Glutamatergic neuron (in vitro differentiated cells): ENCODE data around the gene SLAMF7. TPM values are rescaled to one million over a fixed set of nuclear protein-coding genes. Genes with fewer than 3 reads are reported as not detected.

Experiments used
- DNase-seq: peaks from one replicate; pipeline ENCODE4 v3.0.0; 2022
- H3K27ac Mint-ChIP-seq: one replicate; pipeline ENCODE4 v1.8.0; 2020; ENCODE audit warnings: mild to moderate bottlenecking, mixed read lengths, inconsistent platforms; ENCODE audit not compliant: unreplicated experiment
- H3K27me3 Mint-ChIP-seq: one replicate; pipeline ENCODE4 v1.8.0; 2020; ENCODE audit warnings: mild to moderate bottlenecking, moderate library complexity, mixed read lengths, inconsistent platforms; ENCODE audit not compliant: unreplicated experiment
- H3K36me3 Mint-ChIP-seq: one replicate; pipeline ENCODE4 v1.8.0; 2020; ENCODE audit warnings: mild to moderate bottlenecking, mixed read lengths, inconsistent platforms; ENCODE audit not compliant: unreplicated experiment
- H3K4me1 Mint-ChIP-seq: one replicate; pipeline ENCODE4 v1.8.0; 2020; ENCODE audit warnings: mild to moderate bottlenecking, low read depth, mixed read lengths, inconsistent platforms; ENCODE audit not compliant: unreplicated experiment
- H3K4me3 Mint-ChIP-seq: one replicate; pipeline ENCODE4 v1.8.0; 2020; ENCODE audit warnings: mild to moderate bottlenecking, mixed read lengths, inconsistent platforms; ENCODE audit not compliant: unreplicated experiment
- H3K9me3 Mint-ChIP-seq: one replicate; pipeline ENCODE4 v1.8.0; 2020; ENCODE audit warnings: mild to moderate bottlenecking, moderate library complexity, mixed read lengths, inconsistent platforms; ENCODE audit not compliant: unreplicated experiment
- total RNA-seq: library from RNA; stranded (reverse); fragmentation: NEBNext Ultra II Directional; extraction: Animal tissue kit (Norgen Biotek cat#: 25700); gene quantifications from one replicate; pipeline ENCODE4 v1.2.1, GENCODE V29; 2021; ENCODE audit not compliant: unreplicated experiment
- TF ChIP-seq, protein P1 (sequence below): fragments of 200-600 bp; sonication (generic); IDR thresholded peaks from one replicate; pipeline ENCODE4 v1.5.0; 2021; ENCODE audit not compliant: partially characterized antibody, unreplicated experiment

Gene SLAMF7
- total RNA-seq, 1 donor from 2014 or later: not detected

DNA sequence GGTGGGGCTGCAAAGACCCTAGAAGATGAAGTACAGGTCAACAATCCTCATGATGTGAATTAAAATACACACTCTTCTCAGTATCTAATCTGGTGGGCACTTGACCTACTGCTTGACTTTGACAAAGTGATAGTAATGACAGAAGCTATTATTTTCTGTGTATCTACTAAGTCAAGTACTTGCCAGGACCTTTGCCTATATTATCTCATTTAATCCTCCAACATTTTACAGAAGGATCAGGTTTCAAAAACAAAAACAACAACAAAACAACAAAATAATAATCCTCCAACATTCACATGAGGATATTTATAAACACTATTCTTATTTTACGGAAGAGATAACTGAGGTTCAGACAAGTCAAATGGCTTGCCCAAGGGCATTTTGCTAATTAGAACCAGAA, 23.0 kb upstream of the SLAMF7 start:
- no peak overlapping the region for H3K4me3 Mint-ChIP-seq
- no peaks in the 10 kb centered on the region for H3K4me1 Mint-ChIP-seq
- H3K27ac Mint-ChIP-seq: no peak overlapping the region
- no peaks in the 10 kb centered on the region for H3K9me3 Mint-ChIP-seq
- DNase-seq: no peak
- TF ChIP-seq, protein P1, sequence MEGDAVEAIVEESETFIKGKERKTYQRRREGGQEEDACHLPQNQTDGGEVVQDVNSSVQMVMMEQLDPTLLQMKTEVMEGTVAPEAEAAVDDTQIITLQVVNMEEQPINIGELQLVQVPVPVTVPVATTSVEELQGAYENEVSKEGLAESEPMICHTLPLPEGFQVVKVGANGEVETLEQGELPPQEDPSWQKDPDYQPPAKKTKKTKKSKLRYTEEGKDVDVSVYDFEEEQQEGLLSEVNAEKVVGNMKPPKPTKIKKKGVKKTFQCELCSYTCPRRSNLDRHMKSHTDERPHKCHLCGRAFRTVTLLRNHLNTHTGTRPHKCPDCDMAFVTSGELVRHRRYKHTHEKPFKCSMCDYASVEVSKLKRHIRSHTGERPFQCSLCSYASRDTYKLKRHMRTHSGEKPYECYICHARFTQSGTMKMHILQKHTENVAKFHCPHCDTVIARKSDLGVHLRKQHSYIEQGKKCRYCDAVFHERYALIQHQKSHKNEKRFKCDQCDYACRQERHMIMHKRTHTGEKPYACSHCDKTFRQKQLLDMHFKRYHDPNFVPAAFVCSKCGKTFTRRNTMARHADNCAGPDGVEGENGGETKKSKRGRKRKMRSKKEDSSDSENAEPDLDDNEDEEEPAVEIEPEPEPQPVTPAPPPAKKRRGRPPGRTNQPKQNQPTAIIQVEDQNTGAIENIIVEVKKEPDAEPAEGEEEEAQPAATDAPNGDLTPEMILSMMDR: no peak
- no peaks in the 10 kb centered on the region for H3K36me3 Mint-ChIP-seq
- H3K27me3 Mint-ChIP-seq: no peaks in the 10 kb centered on the region

DNA sequence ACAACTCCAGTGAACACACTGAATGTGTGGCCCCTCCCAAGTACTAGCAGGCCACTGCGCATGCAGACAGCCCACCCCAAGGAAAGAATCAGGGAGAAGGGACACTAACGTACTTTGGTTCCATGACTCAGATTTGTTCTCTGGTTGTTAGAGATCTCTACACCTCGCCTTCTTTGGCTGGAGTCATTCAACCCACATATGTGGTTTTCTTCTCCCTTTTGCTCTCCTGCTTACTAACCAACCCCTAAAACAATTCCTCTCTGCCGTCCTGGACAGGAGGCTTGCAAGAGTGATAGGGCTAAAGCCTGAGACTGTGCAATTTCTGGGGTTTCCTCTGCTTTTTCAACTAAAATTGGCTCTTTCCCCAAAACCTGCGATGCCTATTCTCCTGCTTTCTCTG, 21.7 kb upstream of the SLAMF7 start:
- no peak overlapping the region for H3K27ac Mint-ChIP-seq
- H3K9me3 Mint-ChIP-seq: no peaks in the 10 kb centered on the region
- no peaks in the 10 kb centered on the region for H3K4me1 Mint-ChIP-seq
- no peaks in the 10 kb centered on the region for H3K27me3 Mint-ChIP-seq
- H3K4me3 Mint-ChIP-seq: no peak overlapping the region
- TF ChIP-seq, protein P1: no peak
- H3K36me3 Mint-ChIP-seq: no peaks in the 10 kb centered on the region
- no peak for DNase-seq

DNA sequence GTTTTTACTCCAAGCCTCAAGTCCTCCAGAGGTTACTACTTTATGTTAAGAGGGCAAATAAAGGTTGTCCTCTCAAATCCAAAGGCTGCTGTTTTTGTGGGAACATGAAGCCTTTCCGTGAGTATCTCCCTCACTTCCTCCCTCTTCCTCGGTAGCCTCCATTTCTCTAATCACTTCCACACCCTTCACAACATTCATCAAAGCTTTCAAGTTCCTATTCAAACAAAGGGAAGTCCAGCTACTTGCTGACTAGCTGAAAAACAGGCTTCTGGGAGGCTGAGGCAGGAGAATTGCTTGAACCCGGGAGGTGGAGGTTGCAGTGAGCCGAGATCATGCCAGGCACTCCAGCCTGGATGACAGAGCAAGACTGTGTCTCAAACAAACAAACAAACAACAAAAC, 20.8 kb upstream of the SLAMF7 start:
- no peak overlapping the region for H3K4me3 Mint-ChIP-seq
- H3K27me3 Mint-ChIP-seq: no peaks in the 10 kb centered on the region
- TF ChIP-seq, protein P1: no peak
- peaks cover 1% of the 10 kb centered on the region for H3K9me3 Mint-ChIP-seq
- H3K36me3 Mint-ChIP-seq: no peaks in the 10 kb centered on the region
- no peak overlapping the region for H3K27ac Mint-ChIP-seq
- no peak for DNase-seq
- H3K4me1 Mint-ChIP-seq: no peaks in the 10 kb centered on the region

DNA sequence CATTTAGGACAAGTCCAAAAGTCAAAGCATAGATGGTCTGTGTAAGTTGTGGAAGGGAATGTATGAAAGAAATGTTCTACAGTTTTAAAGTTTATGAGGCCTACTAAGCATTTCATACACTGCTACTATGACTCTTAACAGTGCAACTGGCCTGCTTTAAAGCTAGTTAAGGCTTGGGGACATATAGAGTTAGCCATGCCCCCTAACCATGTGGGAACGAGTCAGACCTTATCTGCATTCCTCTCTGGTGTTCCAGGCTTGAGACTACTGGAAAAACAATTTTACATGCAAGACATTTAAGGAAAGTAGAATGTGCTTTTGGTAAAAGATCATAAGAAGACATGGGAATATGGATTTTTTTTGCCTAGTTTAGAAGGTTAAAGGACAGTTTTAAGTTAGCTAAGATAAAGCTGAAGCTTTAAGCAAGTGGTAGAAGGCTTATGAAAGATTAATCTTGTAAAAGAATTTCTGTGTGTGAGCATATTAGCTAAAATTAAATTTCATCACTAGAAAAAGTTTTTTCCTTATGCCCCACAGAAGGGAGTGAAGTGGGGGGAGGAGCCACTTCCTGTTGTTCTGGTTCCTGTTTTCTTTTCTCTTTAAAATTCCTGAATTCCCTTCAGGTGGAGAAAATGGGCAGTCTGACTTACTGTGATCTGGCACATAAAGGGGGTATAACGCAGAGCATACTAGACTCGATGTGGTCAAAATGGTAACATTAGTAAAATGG, 18.5 kb upstream of the SLAMF7 start:
- no peak overlapping the region for H3K4me3 Mint-ChIP-seq
- H3K27ac Mint-ChIP-seq: no peak overlapping the region
- no peak for DNase-seq
- TF ChIP-seq, protein P1: no peak
- H3K9me3 Mint-ChIP-seq: peaks cover 1% of the 10 kb centered on the region
- H3K27me3 Mint-ChIP-seq: no peaks in the 10 kb centered on the region
- no peaks in the 10 kb centered on the region for H3K4me1 Mint-ChIP-seq
- H3K36me3 Mint-ChIP-seq: no peaks in the 10 kb centered on the region

DNA sequence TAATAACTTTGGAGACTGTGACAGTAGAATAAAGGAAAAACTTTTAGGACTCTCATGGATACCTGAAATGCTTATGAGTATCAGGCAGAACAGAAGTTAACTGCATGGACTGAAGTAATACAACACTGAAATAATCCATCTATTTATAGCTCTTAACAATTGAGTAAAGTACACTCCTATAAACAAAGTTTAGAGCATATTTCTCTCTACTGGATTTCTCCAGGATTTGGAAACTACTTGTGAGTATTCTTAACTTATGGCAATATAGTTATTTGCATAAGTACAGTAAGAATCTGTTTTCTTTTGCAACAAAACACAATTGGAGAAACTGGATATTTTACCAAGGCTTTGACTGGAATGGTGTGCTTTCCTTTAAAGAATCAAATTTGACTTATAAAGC, 17.6 kb upstream of the SLAMF7 start:
- DNase-seq: no peak
- Mint-ChIP-seq H3K36me3 (no peaks in the 10 kb centered on the region), H3K9me3 (peaks cover 1% of the 10 kb centered on the region)

More for the DNA sequence above, 17.6 kb upstream of the SLAMF7 start:
- Mint-ChIP-seq H3K4me3 (no peak overlapping the region), H3K4me1 (no peaks in the 10 kb centered on the region), H3K27ac (no peak overlapping the region), H3K27me3 (no peaks in the 10 kb centered on the region)
- TF ChIP-seq, protein P1: no peak
